Subcutaneous adipose tissue (tissue), 4 donors: ENCODE results near the gene CLVS2. TPM values are rescaled to one million over a fixed set of nuclear protein-coding genes. Genes with fewer than 3 reads are reported as not detected.

ENCODE experiments used
- total RNA-seq, 4 donors: library from RNA; depleted of rRNA; stranded (reverse); fragments of >200 nt; gene quantifications; one replicate each; pipeline ENCODE4 v1.1.0, GENCODE V29; 2016
- TF ChIP-seq, protein P1 (sequence below): fragments of 450-650 bp; IDR thresholded peaks from one replicate; pipeline ENCODE4 v1.5.1; 2016; ENCODE audit warnings: low read depth, mild to moderate bottlenecking, control low read depth, antibody characterized with exemption, moderate library complexity

The CLVS2 gene, protein sequence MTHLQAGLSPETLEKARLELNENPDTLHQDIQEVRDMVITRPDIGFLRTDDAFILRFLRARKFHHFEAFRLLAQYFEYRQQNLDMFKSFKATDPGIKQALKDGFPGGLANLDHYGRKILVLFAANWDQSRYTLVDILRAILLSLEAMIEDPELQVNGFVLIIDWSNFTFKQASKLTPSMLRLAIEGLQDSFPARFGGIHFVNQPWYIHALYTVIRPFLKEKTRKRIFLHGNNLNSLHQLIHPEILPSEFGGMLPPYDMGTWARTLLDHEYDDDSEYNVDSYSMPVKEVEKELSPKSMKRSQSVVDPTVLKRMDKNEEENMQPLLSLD
- total RNA-seq = not detected

DNA sequence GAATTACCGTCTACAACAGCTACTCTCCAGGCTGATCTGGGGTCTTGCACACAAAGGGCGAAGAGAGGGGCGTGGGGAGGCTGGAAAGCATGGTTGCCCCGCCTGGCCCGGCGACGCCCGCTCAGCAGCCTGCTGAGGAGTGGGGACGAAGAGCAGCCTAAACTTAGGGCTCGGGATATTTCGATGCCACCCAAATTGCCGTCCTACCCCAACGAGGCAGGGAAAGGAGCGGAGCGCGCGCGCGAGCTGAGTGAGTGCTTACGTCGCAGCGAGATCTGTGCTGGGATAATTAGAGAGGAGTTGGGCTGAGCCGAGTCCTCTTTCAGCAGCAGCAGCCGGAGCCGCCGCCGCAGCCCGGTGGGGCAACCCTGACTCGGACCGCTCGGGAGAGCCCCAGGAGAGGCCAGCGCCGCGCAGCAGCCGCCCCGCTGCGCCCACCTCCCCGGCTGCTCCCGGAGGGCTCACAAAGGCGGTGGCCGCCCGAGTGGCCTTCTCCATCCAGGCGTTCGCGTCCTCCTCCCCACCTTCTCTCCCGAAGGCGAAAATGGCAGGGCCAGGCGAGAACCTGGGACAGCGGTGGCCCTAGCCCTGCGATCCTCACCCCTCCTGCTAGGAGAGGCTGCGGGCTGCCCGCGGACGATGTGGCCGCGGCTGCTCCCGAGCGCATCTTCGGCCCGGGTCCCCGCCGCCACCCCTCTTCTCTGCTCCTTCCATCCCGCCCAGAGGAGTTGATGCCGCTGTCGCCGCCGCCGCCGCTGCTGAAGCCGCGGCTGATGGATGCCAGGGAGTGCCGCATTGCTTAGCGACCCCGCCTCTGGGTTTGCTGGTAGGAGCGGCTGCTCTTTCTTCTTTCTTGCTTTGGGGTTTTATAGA, at the start of gene CLVS2:
Gene CLVS2, plus strand, starts transcription at position 315 of the 873 bp plus-strand sequence. CDS start 1,543 bp downstream, outside the sequence.
- TF ChIP-seq, protein P1, sequence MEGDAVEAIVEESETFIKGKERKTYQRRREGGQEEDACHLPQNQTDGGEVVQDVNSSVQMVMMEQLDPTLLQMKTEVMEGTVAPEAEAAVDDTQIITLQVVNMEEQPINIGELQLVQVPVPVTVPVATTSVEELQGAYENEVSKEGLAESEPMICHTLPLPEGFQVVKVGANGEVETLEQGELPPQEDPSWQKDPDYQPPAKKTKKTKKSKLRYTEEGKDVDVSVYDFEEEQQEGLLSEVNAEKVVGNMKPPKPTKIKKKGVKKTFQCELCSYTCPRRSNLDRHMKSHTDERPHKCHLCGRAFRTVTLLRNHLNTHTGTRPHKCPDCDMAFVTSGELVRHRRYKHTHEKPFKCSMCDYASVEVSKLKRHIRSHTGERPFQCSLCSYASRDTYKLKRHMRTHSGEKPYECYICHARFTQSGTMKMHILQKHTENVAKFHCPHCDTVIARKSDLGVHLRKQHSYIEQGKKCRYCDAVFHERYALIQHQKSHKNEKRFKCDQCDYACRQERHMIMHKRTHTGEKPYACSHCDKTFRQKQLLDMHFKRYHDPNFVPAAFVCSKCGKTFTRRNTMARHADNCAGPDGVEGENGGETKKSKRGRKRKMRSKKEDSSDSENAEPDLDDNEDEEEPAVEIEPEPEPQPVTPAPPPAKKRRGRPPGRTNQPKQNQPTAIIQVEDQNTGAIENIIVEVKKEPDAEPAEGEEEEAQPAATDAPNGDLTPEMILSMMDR = no peak

DNA sequence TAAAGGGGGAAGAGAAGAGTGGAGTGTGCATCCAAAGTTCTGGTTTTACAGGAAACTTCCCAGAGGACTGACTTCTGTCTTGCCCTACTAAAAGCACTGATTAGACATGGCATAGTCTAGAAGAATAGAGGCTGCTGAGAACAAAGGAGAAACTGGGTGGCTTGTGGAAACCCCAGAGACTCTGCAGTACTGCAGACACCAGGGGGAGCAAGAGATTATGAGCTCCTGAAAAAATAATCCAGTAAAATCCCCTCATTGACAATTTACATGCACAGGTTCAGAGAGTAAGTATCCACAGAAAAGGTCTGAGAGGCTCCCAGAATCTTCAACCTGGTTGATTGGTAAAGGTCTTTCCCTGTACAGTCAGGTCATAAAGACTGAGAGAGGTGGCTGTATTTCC, 48.7 kb upstream of the CLVS2 start:
- TF ChIP-seq, protein P1 = no peak

DNA sequence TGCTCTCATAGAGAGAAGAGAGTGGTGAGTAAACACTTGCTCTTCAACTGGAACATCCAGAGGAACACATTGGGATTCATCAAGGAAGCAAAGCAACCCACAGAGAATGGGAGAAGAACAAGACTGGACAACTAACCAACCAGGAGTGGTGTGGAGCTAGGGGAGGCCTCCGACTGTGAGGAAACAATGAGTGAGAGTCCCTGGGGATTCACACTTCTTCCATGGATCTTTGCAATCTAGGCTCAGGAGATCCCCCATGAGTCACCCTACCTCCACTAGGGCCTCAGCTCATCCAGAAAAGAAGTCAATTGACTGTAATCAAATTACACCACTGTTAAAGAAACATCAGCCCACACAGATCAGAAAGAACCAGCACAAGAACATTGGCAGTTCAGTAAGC, 42.3 kb upstream of the CLVS2 start:
- TF ChIP-seq, protein P1 = no peak

DNA sequence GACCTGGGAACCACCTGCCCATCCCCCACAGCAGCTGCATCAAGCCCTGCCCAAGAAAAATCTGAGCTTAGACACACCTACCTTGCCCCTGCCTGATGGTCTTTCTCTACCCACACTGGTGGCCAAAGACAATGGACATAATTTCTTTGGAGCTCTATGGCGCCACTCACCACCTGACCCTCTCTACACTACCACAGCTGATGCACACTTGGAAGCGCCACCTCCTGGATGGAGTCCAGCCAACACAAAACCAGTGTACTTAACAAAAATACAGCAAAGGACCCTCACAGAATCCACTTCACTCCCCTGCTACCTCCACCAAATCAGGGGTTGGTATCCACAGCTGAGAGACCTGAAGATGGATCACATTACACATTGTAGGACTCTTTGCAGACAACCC, 39.7 kb upstream of the CLVS2 start:
- TF ChIP-seq, protein P1 = no peak

DNA sequence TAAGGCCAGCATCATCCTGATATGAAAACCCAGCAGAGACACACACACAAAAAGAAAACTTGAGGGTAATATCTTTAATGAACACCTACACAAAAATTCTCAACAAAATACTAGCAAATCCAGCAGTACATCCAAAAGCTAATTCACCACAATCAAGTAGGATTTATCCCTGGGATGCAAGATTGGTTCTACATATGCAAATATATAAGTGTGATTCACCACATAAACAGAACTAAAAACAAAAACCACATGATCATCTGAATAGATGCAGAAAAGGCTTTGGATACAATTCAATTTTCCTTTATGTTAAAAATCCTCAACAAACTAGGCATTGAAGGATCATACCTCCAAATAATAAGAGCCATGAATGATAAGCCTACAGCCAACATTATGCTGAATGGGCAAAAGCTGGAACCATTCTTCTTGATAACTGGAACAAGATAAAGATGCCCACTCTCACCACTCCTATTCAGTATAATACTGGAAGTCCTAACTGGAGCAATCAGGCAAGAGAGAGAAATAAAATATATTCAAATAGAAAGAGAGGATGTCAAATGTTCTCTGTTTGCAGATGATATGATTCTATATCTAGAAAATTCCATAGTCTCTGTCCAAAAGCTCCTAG, 33.9 kb upstream of the CLVS2 start:
- TF ChIP-seq, protein P1 = no peak

DNA sequence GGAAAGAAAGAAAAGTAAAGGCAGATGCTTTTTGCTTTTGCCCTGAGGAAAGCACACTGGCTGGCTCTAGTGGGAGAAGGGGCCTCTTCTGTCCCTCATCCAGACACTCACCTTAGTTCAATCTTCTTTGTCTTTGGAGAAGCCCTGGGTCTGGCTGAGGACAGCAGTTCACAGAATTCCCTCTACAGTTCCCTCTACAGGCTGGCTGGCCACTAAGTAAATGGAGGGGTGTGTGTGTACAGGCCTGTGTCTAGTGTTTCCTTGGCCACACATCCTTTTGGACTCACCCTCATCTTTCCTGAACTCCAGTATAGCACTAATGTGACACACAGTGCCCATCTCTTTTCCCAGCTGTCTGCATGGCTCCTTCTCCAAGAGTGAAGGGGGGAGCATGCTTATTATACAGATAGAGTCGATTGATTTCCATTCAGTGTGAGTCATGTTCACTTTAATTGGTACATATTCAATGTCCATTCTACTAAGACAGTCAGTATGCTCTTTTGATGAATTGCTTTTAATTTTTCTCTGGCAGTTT, 26.0 kb upstream of the CLVS2 start:
- TF ChIP-seq, protein P1 = no peak
